ENCODE results near the gene MAGEA11. TPM values are rescaled to one million over a fixed set of nuclear protein-coding genes. Genes with fewer than 3 reads are reported as not detected.

Gene MAGEA11
- total RNA-seq, 1 donor from 2014 or later = not detected

Other genes starting within 250 kb of the MAGEA11 start
- 88.7 TPM for gene IDS, start 206.8 kb upstream of the MAGEA11 start, total RNA-seq
- 29.6 TPM for gene EOLA1, start 171.0 kb upstream of the MAGEA11 start, total RNA-seq
- not detected for gene HSFX3, start 162.1 kb upstream of the MAGEA11 start, total RNA-seq
- not detected for gene MAGEA9B, start 124.6 kb upstream of the MAGEA11 start, total RNA-seq
- not detected for gene HSFX2, start 116.7 kb upstream of the MAGEA11 start, total RNA-seq
- 35.2 TPM for gene TMEM185A, start 80.3 kb upstream of the MAGEA11 start, total RNA-seq
- gene HSFX1, start 62.0 kb downstream of the MAGEA11 start, total RNA-seq = 2.7 TPM
- not detected for gene MAGEA9, start 69.9 kb downstream of the MAGEA11 start, total RNA-seq
- not detected for gene MAGEA8, start 169.1 kb downstream of the MAGEA11 start, total RNA-seq
- not detected for gene HSFX4, start 217.5 kb downstream of the MAGEA11 start, total RNA-seq
- 24.2 TPM for gene EOLA2, start 226.4 kb downstream of the MAGEA11 start, total RNA-seq